ENCODE measurements around the gene OSBPL9.

GRCh38 chr1:51726544-51727225, 109.8 kb downstream of the OSBPL9 start:
- TF ChIP-seq CTCF (IDR thresholded peaks at IDR 0.05) = no peak
- TF ChIP-seq EZH2 (IDR thresholded peaks at IDR 0.05; ENCODE audit: borderline replicate concordance, insufficient read depth, low read depth, low read length, poor library complexity, severe bottlenecking) = no peak

Measured in B cell (primary cell).